ENCODE data around the gene SSNA1. TPM values are rescaled to one million over a fixed set of nuclear protein-coding genes. Genes with fewer than 3 reads are reported as not detected.

SSNA1 gene
- total RNA-seq, 1 experiment from 2014 or later: 62.3 TPM

DNA sequence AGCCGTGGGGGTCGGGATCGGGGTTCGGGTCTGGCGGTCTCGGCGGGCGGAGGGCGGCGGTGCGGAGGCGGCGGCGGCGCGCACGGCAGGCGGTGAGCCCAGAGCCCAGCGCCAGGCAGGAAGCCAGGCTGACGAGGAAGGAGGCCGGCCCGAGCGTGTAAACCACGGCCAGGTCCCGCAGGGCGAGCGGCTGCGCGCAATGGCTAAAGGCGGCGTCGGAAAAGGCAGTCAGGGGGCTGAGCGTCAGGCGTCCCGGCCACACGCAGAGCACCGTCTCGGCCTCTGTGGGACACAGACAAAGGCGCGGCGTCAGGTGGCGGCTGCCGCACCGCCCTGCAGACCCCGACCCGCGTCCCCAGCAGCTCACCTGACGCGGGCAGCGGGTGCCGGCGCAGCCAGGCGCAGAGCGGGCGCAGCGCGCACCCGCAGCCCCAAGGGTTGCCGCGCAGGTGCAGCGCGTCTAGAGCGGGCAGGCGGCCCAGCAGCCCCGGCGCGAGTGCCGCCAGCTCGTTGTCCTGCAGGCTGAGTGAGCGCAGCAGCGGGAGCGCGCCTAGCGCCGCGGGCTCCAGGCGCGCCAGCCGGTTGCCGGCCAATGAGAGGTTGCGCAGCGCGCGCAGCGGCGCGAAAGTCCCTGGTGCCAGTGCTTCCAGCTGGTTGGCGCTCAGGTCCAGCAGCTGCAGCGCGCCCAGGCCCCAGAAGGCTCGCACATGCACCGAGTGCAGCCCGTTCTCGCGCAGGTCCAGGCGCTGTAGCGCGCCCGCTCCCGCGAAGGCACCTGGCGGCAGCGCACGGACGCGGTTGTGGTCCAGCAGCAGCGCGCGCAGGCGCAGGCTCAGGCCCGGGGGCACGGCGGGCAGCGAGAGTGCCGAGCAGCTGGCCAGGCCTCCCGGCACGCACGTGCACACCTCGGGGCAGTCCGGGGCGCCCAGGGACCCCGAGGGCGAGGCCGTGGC is 19.3 kb upstream of the SSNA1 start:
- DNase-seq: peak; percentile 75 to 76
- Histone ChIP-seq H3K9me3 (no peaks in the 10 kb centered on the region), H3K27me3 (replicated peaks; ENCODE audit: control insufficient read depth, insufficient read depth, low read length) (peaks cover 2% of the 10 kb centered on the region; the same call in 1 of the 2 replicates), H3K4me3 (ENCODE audit: low read depth, low read length) (peak overlapping the region; percentile 74), H3K36me3 (ENCODE audit: control insufficient read depth, insufficient read depth, low read length) (no peaks in the 10 kb centered on the region), H3K4me1 (peaks cover 13% of the 10 kb centered on the region)
- BruUV-seq (replicated peaks): no TSS peak
- Mint-ChIP-seq H3K9me3 (ENCODE audit: unreplicated experiment) (no peaks in the 10 kb centered on the region), H3K27me3 (ENCODE audit: insufficient read depth, unreplicated experiment) (peaks cover 4% of the 10 kb centered on the region), H3K27ac (ENCODE audit: unreplicated experiment) (no peak overlapping the region), H3K4me3 (ENCODE audit: unreplicated experiment) (peak overlapping the region; percentile 79), H3K4me1 (ENCODE audit: low read depth, unreplicated experiment) (peaks cover 6% of the 10 kb centered on the region), H3K36me3 (ENCODE audit: insufficient read depth, unreplicated experiment) (peaks cover 10% of the 10 kb centered on the region)
- POLR2A ChIA-PET: interaction anchor here (0.7 to 1.6 kb wide), 4 partner anchors 20 to 71 kb away, joined by 3 to 5 read pairs (median 3); partner anchors contain the start of genes SSNA1 and TPRN
- intact Hi-C loops (cut with micrococcal nuclease; ENCODE audit: unreplicated experiment): loop anchor here (5.0 kb wide), 1 partner anchor 42 kb away; no protein-coding TSS in a partner anchor
- CTCF ChIA-PET: interaction anchor here (0.6 to 3.1 kb wide), 4 partner anchors 20 to 68 kb away, joined by 3 to 16 read pairs (median 11); partner anchors contain the start of genes ANAPC2, RNF224 and SSNA1
- TF ChIP-seq, protein P1, sequence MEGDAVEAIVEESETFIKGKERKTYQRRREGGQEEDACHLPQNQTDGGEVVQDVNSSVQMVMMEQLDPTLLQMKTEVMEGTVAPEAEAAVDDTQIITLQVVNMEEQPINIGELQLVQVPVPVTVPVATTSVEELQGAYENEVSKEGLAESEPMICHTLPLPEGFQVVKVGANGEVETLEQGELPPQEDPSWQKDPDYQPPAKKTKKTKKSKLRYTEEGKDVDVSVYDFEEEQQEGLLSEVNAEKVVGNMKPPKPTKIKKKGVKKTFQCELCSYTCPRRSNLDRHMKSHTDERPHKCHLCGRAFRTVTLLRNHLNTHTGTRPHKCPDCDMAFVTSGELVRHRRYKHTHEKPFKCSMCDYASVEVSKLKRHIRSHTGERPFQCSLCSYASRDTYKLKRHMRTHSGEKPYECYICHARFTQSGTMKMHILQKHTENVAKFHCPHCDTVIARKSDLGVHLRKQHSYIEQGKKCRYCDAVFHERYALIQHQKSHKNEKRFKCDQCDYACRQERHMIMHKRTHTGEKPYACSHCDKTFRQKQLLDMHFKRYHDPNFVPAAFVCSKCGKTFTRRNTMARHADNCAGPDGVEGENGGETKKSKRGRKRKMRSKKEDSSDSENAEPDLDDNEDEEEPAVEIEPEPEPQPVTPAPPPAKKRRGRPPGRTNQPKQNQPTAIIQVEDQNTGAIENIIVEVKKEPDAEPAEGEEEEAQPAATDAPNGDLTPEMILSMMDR (IDR thresholded peaks at IDR 0.05; ENCODE audit: insufficient read depth in 1 of 2, low read depth in 1 of 2, low read length in 1 of 2, severe bottlenecking in 1 of 2, unreplicated experiment in 1 of 2): no peak

DNA sequence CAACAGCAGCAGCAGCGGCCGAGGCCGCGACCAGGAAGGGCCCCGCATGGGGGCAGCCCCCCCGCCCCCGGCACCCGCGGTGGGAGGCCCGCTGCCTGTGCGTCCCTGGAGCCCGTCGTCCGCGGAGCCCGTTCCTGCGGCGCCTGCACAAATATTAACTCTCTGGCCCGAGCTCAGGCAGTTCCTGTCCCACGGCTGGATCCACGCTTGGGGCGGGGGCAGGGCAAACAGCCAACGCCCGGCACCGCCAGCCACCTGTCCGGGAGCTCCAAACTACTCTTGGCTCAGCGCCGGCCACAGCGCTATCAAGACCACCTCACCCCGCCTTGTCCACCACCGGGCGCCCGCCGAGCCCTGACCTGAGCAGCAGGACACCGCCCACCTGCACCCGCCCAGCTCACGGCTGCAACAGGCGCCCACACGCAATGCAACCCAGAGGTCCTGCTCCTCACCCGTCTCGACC is 18.5 kb upstream of the SSNA1 start, which contains the start of gene LRRC26:
LRRC26 (minus strand) TSS at position 156 of the 463 bp plus-strand sequence; CDS start at position 48, 108 bp downstream.
- Histone ChIP-seq H3K4me1 (peaks cover 13% of the 10 kb centered on the region), H3K36me3 (ENCODE audit: control insufficient read depth, insufficient read depth, low read length) (no peaks in the 10 kb centered on the region), H3K9me3 (no peaks in the 10 kb centered on the region), H3K4me3 (ENCODE audit: low read depth, low read length) (peak within 1 kb of the TSS; percentile 74), H3K27me3 (replicated peaks; ENCODE audit: control insufficient read depth, insufficient read depth, low read length) (peaks cover 2% of the 10 kb centered on the region; the same call in 1 of the 2 replicates)
- Mint-ChIP-seq H3K4me3 (ENCODE audit: unreplicated experiment) (peak within 1 kb of the TSS; percentile 79), H3K4me1 (ENCODE audit: low read depth, unreplicated experiment) (peaks cover 6% of the 10 kb centered on the region), H3K27me3 (ENCODE audit: insufficient read depth, unreplicated experiment) (peaks cover 4% of the 10 kb centered on the region), H3K27ac (ENCODE audit: unreplicated experiment) (no peak within 1 kb of the TSS), H3K9me3 (ENCODE audit: unreplicated experiment) (no peaks in the 10 kb centered on the region), H3K36me3 (ENCODE audit: insufficient read depth, unreplicated experiment) (peaks cover 10% of the 10 kb centered on the region)
- no TSS peak for BruUV-seq (replicated peaks)
- intact Hi-C loops (cut with micrococcal nuclease; ENCODE audit: unreplicated experiment): loop anchor here (5.0 kb wide), 1 partner anchor 43 kb away; no protein-coding TSS in a partner anchor
- ChIA-PET CTCF (interaction anchor here (2.3 to 3.1 kb wide), 3 partner anchors 20 to 67 kb away, joined by 6 to 16 read pairs (median 16); partner anchors contain the start of genes ANAPC2, RNF224 and SSNA1), POLR2A (interaction anchor here (1.0 to 1.3 kb wide), 2 partner anchors 19 to 43 kb away, joined by 3 read pairs; partner anchors contain the start of gene SSNA1)
- DNase-seq: no peak
- TF ChIP-seq, protein P1 (IDR thresholded peaks at IDR 0.05; ENCODE audit: insufficient read depth in 1 of 2, low read depth in 1 of 2, low read length in 1 of 2, severe bottlenecking in 1 of 2, unreplicated experiment in 1 of 2): no peak

All from Caco-2 (cell line).